OCI-LY7 (cell line): ENCODE measurements around the gene DYRK4. TPM values are rescaled to one million over a fixed set of nuclear protein-coding genes. Genes with fewer than 3 reads are reported as not detected.

Experiments used
- BruUV-seq: library from RNA; stranded (reverse); fragments of 400-500 nt; replicated peaks from 2 replicates; lab custom pipeline; 2021; lab: Mats Ljungman, UMichigan
- CTCF ChIA-PET: fragments of 300-600 bp; sonication (Branson Sonifier 250); formaldehyde crosslinking; loops from one replicate; lab custom pipeline; 2022; ENCODE audit warnings: antibody characterized with exemption; ENCODE audit not compliant: unreplicated experiment; lab: Charles Lee
- POLR2A ChIA-PET: fragments of 300-600 bp; sonication (Branson Sonifier 250); formaldehyde crosslinking; loops from one replicate; lab custom pipeline; 2022; ENCODE audit warnings: antibody characterized with exemption; lab: Charles Lee
- DNase-seq: peaks from one replicate; pipeline ENCODE4 v3.0.0-alpha.2; 2015; ENCODE audit warnings: low spot score
- H2AFZ ChIP-seq: fragments of 200-600 bp; sonication (generic), shearing (Covaris generic); 2 replicates; pipeline ENCODE4 v1.6.1; 2014; ENCODE audit warnings: mild to moderate bottlenecking, antibody characterized with exemption, low read length, moderate library complexity
- H3K27ac ChIP-seq: fragments of 200-600 bp; sonication (generic); 2 replicates; pipeline ENCODE4 v1.5.1; 2014; ENCODE audit warnings: mixed run types, low read depth, mild to moderate bottlenecking, moderate library complexity, low read length, inconsistent platforms; ENCODE audit not compliant: poor library complexity, severe bottlenecking
- H3K36me3 ChIP-seq: fragments of 200-600 bp; sonication (generic); 2 replicates; pipeline ENCODE4 v1.6.1; 2014; ENCODE audit warnings: mild to moderate bottlenecking, antibody characterized with exemption, low read length, moderate library complexity, mixed read lengths; ENCODE audit not compliant: insufficient read depth
- H3K4me1 ChIP-seq: fragments of 200-600 bp; sonication (generic); 2 replicates; pipeline ENCODE4 v1.5.1; 2014; ENCODE audit warnings: mild to moderate bottlenecking, low read length; ENCODE audit not compliant: insufficient read depth, poor library complexity, severe bottlenecking
- H3K4me2 ChIP-seq: fragments of 200-600 bp; sonication (generic); 2 replicates; pipeline ENCODE4 v1.6.1; 2014; ENCODE audit warnings: mild to moderate bottlenecking, low read length
- H3K4me3 ChIP-seq: fragments of 200-600 bp; sonication (generic); 2 replicates; pipeline ENCODE4 v1.5.1; 2014; ENCODE audit warnings: mild to moderate bottlenecking, low read depth, low read length; ENCODE audit not compliant: poor library complexity, severe bottlenecking
- H3K79me2 ChIP-seq: fragments of 200-600 bp; sonication (generic); 2 replicates; pipeline ENCODE4 v1.6.1; 2016; ENCODE audit warnings: low read depth, mild to moderate bottlenecking, low read length, moderate library complexity, mixed read lengths; ENCODE audit not compliant: insufficient read depth
- H3K9me2 ChIP-seq: fragments of 200-600 bp; sonication (generic); 2 replicates; pipeline ENCODE4 v1.6.1; 2016; ENCODE audit warnings: mild to moderate bottlenecking, low read length, mixed read lengths; ENCODE audit not compliant: insufficient read depth
- H3K9me3 ChIP-seq: fragments of 200-600 bp; sonication (generic); 2 replicates; pipeline ENCODE4 v1.6.1; 2014; ENCODE audit warnings: mild to moderate bottlenecking, mixed run types, low read length, mixed read lengths
- H4K20me1 ChIP-seq: fragments of 200-600 bp; sonication (generic); 2 replicates; pipeline ENCODE4 v1.6.1; 2014; ENCODE audit warnings: mild to moderate bottlenecking, antibody characterized with exemption, low read length, moderate library complexity, mixed read lengths; ENCODE audit not compliant: insufficient read depth
- CTCF ChIP-seq: fragments of 200-600 bp; sonication (generic); conservative IDR thresholded peaks from 2 replicates; pipeline ENCODE4 v1.5.1; 2014; ENCODE audit warnings: mild to moderate bottlenecking, antibody characterized with exemption, low read length, moderate library complexity, mixed read lengths
- EZH2phosphoT487 ChIP-seq: fragments of 200-600 bp; sonication (generic); IDR thresholded peaks from 2 replicates; pipeline ENCODE4 v1.6.1; 2018; ENCODE audit warnings: low read depth, borderline replicate concordance, mild to moderate bottlenecking, mixed run types, antibody characterized with exemption, low read length, moderate library complexity, mixed read lengths
- intact Hi-C: fragments of 100-400 bp; cut with micrococcal nuclease; formaldehyde crosslinking; loops from one replicate; pipeline ENCODE4 v1.10.0; 2022; ENCODE audit not compliant: unreplicated experiment
- total RNA-seq, 2 experiments: library from RNA; depleted of rRNA in 1 of 2; stranded (reverse); fragments of >200 nt in 1 of 2; shearing (Covaris generic) in 1 of 2; gene quantifications; 2 replicates each; pipeline ENCODE4 v1.2.3, GENCODE V29; 2014 to 2022

Gene DYRK4
- total RNA-seq, 2 experiments from 2014 or later, result 23.1 to 33.9 TPM

GRCh38 chr12:4607056-4607455, 45.0 kb downstream of the DYRK4 start:
- no peak for TF ChIP-seq CTCF
- no peaks in the 10 kb centered on the region for H3K9me2 ChIP-seq
- BruUV-seq, result no TSS peak
- POLR2A ChIA-PET, result interaction anchor here (0.7 to 0.9 kb wide), 2 partner anchors 10 kb away, joined by 3 read pairs; no protein-coding TSS in a partner anchor
- intact Hi-C loops, result no loop called here
- no peaks in the 10 kb centered on the region for H3K9me3 ChIP-seq
- no peak overlapping the region for H3K4me3 ChIP-seq
- no peaks in the 10 kb centered on the region for H4K20me1 ChIP-seq
- no peak overlapping the region for H3K27ac ChIP-seq
- H3K4me2 ChIP-seq, result no peak overlapping the region
- no peak overlapping the region for H2AFZ ChIP-seq
- CTCF ChIA-PET, result no interaction called here
- H3K4me1 ChIP-seq, result no peaks in the 10 kb centered on the region
- H3K36me3 ChIP-seq, result peaks cover 7% of the 10 kb centered on the region; the same call in 1 of the 2 replicates
- peaks cover 14% of the 10 kb centered on the region; the same call in 1 of the 2 replicates for H3K79me2 ChIP-seq
- DNase-seq, result no peak

- H3K4me2 ChIP-seq, result no peak overlapping the region
- intact Hi-C loops, result no loop called here
- H3K4me1 ChIP-seq, result no peaks in the 10 kb centered on the region
- H3K79me2 ChIP-seq, result peaks cover 14% of the 10 kb centered on the region; the same call in 1 of the 2 replicates
- ChIA-PET CTCF (no interaction called here), POLR2A (interaction anchor here (1.7 kb wide), 1 partner anchor 35 kb away, joined by 4 read pairs; no protein-coding TSS in a partner anchor)
- no peaks in the 10 kb centered on the region for H3K9me3 ChIP-seq
- TF ChIP-seq CTCF, result no peak
- no peak for TF ChIP-seq EZH2phosphoT487
- H3K27ac ChIP-seq, result no peak overlapping the region
- H3K4me3 ChIP-seq, result no peak overlapping the region
- no TSS peak for BruUV-seq
- peaks cover 25% of the 10 kb centered on the region for H3K36me3 ChIP-seq
- H3K9me2 ChIP-seq, result no peaks in the 10 kb centered on the region
- no peak overlapping the region for H2AFZ ChIP-seq
- no peaks in the 10 kb centered on the region for H4K20me1 ChIP-seq
- DNase-seq, result no peak
These were observed 47.1 kb downstream of the DYRK4 start for GRCh38 chr12:4609071-4609470.

- ChIA-PET CTCF (no interaction called here), POLR2A (interaction anchor here (0.9 kb wide), 1 partner anchor 13 kb away, joined by 3 read pairs; no protein-coding TSS in a partner anchor)
- no peaks in the 10 kb centered on the region for H4K20me1 ChIP-seq
- TF ChIP-seq CTCF (no peak), EZH2phosphoT487 (no peak)
- H3K36me3 ChIP-seq, result peaks cover 33% of the 10 kb centered on the region
- H3K4me3 ChIP-seq, result no peak overlapping the region
- intact Hi-C loops, result no loop called here
- H3K9me2 ChIP-seq, result no peaks in the 10 kb centered on the region
- H3K4me1 ChIP-seq, result no peaks in the 10 kb centered on the region
- no peaks in the 10 kb centered on the region for H3K9me3 ChIP-seq
- no peak for DNase-seq
- BruUV-seq, result no TSS peak
- H2AFZ ChIP-seq, result no peak overlapping the region
- no peak overlapping the region for H3K4me2 ChIP-seq
- H3K79me2 ChIP-seq, result peaks cover 8% of the 10 kb centered on the region; the same call in 1 of the 2 replicates
- H3K27ac ChIP-seq, result no peak overlapping the region
These were observed 48.5 kb downstream of the DYRK4 start for GRCh38 chr12:4610481-4610880.
